Tibial nerve (tissue), 4 donors: ENCODE results near the gene RFPL2. TPM values are rescaled to one million over a fixed set of nuclear protein-coding genes. Genes with fewer than 3 reads are reported as not detected.
"Not testable (repeated sequence)": the region's sequence is repeated elsewhere in the genome, so short reads cannot be mapped to it uniquely, and the experiment has no call there.

ENCODE experiments used
- DNase-seq, 2 donors: peaks; one replicate each; pipeline ENCODE4 v3.0.0-alpha.2; 2019; ENCODE audit warnings: low spot score in 2 of 2
- H3K27ac ChIP-seq, 4 donors: fragments of 200-600 bp; sonication (generic) in 3 of 4; one replicate each; pipeline ENCODE4 v1.5.1; 2017 to 2019; ENCODE audit warnings: mild to moderate bottlenecking in 1 of 4
- H3K27me3 ChIP-seq, 2 donors: fragments of 200-600 bp; sonication (generic) in 1 of 2; one replicate each; pipeline versions ENCODE4 v1.5.1 to v1.6.0; 2017 to 2019
- H3K36me3 ChIP-seq, 3 donors: fragments of 200-600 bp; sonication (generic); one replicate each; pipeline ENCODE4 v1.5.1; 2018 to 2019
- H3K4me1 ChIP-seq, 4 donors: fragments of 200-600 bp; sonication (generic) in 3 of 4; one replicate each; pipeline ENCODE4 v1.5.1; 2017 to 2019
- H3K4me3 ChIP-seq, 4 donors: fragments of 200-600 bp; sonication (generic) in 3 of 4; one replicate each; pipeline ENCODE4 v1.5.1; 2017 to 2019; ENCODE audit warnings: mild to moderate bottlenecking in 1 of 4, moderate library complexity in 1 of 4
- H3K9me3 ChIP-seq, 4 donors: fragments of 200-600 bp; sonication (generic) in 3 of 4; one replicate each; pipeline ENCODE4 v1.5.1; 2017 to 2019
- CTCF ChIP-seq, 5 experiments: fragments of 200-600 bp in 3 of 5; fragments of 450-650 bp in 2 of 5; sonication (generic) in 3 of 5; IDR thresholded peaks; one replicate each; pipeline ENCODE4 v1.5.1; 2016 to 2019; ENCODE audit warnings: antibody characterized with exemption in 5 of 5, mild to moderate bottlenecking in 3 of 5, moderate library complexity in 2 of 5
- EP300 ChIP-seq, 2 donors: sonication (generic); formaldehyde crosslinking; IDR thresholded peaks; one replicate each; pipeline ENCODE4 v1.6.1; 2017; ENCODE audit warnings: antibody characterized with exemption in 2 of 2, mild to moderate bottlenecking in 1 of 2
- POLR2A ChIP-seq, 2 donors: fragments of 450-650 bp; IDR thresholded peaks; one replicate each; pipeline ENCODE4 v1.6.1; 2017; ENCODE audit warnings: antibody characterized with exemption in 2 of 2, mild to moderate bottlenecking in 2 of 2, moderate library complexity in 2 of 2
- WGBS, 2 donors: methylation state at CpG; one replicate each; pipeline ENCODE4 v1.1.5; 2018; 5-methylcytosine and 5-hydroxymethylcytosine counted together
- total RNA-seq, 4 donors: library from RNA; depleted of rRNA; stranded (reverse); fragments of >200 nt; gene quantifications; one replicate each; pipeline ENCODE4 v1.1.0, GENCODE V29; 2016

The RFPL2 gene
- total RNA-seq, 4 donors from 2014 or later: not detected

- Histone ChIP-seq H3K27ac (no peak overlapping the region), H3K4me3 (no peak overlapping the region), H3K27me3 (peaks cover 0 to 30% of the 10 kb centered on the region in 2 donors), H3K36me3 (no peaks in the 10 kb centered on the region), H3K9me3 (peaks cover 0 to 13% (median 0%) of the 10 kb centered on the region in 4 donors), H3K4me1 (no peaks in the 10 kb centered on the region)
- no peak for DNase-seq
- WGBS, 2 donors: 7 to 14% methylated on average over 19 to 44 of the region's 73 CpGs
- TF ChIP-seq EP300 (IDR thresholded peaks at IDR 0.05) (no peak), POLR2A (IDR thresholded peaks at IDR 0.05) (no peak), CTCF (IDR thresholded peaks at IDR 0.05) (no peak)
These were observed 28.9 kb downstream of the RFPL2 start for GRCh38 chr22:32175683-32176644.

- DNase-seq: no peak
- WGBS, 2 donors: 75 to 77% methylated on average over 10 to 11 of the region's 11 CpGs
- no peak overlapping the region for H3K27ac ChIP-seq
These were observed 29.8 kb downstream of the RFPL2 start for GRCh38 chr22:32175115-32175514.

GRCh38 chr22:32165681-32166080, 39.2 kb downstream of the RFPL2 start:
- Histone ChIP-seq H3K36me3 (no peaks in the 10 kb centered on the region), H3K4me3 (no peak overlapping the region), H3K27me3 (no peaks in the 10 kb centered on the region), H3K9me3 (no peaks in the 10 kb centered on the region), H3K27ac (no peak overlapping the region), H3K4me1 (no peaks in the 10 kb centered on the region)
- no peak for TF ChIP-seq CTCF (IDR thresholded peaks at IDR 0.05)
- no peak for TF ChIP-seq EP300 (IDR thresholded peaks at IDR 0.05)
- TF ChIP-seq POLR2A (IDR thresholded peaks at IDR 0.05): no peak
- no peak for DNase-seq
- 73 to 75% methylated on average over 6 of the region's 6 CpGs for WGBS, 2 donors

More at GRCh38 chr22:32175115-32175514, 29.8 kb downstream of the RFPL2 start:
- Histone ChIP-seq H3K9me3 (peaks cover 0 to 13% (median 0%) of the 10 kb centered on the region in 4 donors), H3K4me3 (no peak overlapping the region), H3K36me3 (no peaks in the 10 kb centered on the region), H3K27me3 (peaks cover 0 to 30% of the 10 kb centered on the region in 2 donors), H3K4me1 (no peaks in the 10 kb centered on the region)
- no peak for TF ChIP-seq CTCF (IDR thresholded peaks at IDR 0.05)
- TF ChIP-seq EP300 (IDR thresholded peaks at IDR 0.05): no peak
- TF ChIP-seq POLR2A (IDR thresholded peaks at IDR 0.05): no peak

- Histone ChIP-seq H3K27ac (no peak overlapping the region), H3K9me3 (no peaks in the 10 kb centered on the region), H3K4me3 (no peak overlapping the region), H3K36me3 (no peaks in the 10 kb centered on the region), H3K4me1 (no peaks in the 10 kb centered on the region), H3K27me3 (no peaks in the 10 kb centered on the region)
- WGBS, 2 donors: 41 to 49% methylated on average over 6 of the region's 6 CpGs
- TF ChIP-seq EP300 (IDR thresholded peaks at IDR 0.05) (no peak), POLR2A (IDR thresholded peaks at IDR 0.05) (no peak)
- no peak for DNase-seq
These were observed 40.6 kb downstream of the RFPL2 start for GRCh38 chr22:32164075-32164860.

GRCh38 chr22:32160411-32160810, 44.5 kb downstream of the RFPL2 start:
- H3K4me1 ChIP-seq, DNase-seq, H3K27ac ChIP-seq, H3K36me3 ChIP-seq, H3K27me3 ChIP-seq, H3K4me3 ChIP-seq, H3K9me3 ChIP-seq: not testable (repeated sequence)
- WGBS, 2 donors: 61 to 65% methylated on average over 5 of the region's 5 CpGs
